ENCODE data around the gene FANCE. TPM values are rescaled to one million over a fixed set of nuclear protein-coding genes. Genes with fewer than 3 reads are reported as not detected.
"Not testable (repeated sequence)": the region's sequence is repeated elsewhere in the genome, so short reads cannot be mapped to it uniquely, and the experiment has no call there.

Gene FANCE
- total RNA-seq, 1 experiment from 2014 or later: 16.1 TPM

DNA sequence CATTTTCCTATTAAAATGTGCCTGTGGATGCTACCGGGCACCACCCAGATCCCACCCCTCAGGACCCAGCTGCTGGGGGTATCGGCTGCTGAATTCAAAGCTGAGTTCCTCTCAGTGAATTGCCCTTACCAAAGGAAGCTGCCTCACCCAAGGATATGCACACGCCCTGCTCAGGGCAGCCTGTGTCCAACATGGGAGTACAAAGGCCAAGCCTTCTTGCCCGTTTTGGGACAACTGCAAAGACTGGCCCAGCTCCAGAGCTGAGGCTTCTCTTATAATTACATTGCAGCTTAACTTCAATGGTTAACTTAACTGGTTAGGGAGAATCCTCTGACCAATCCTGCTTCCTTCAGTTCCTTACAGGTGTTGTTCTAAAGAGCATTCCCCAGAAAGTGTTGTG lies 19.8 kb upstream of the FANCE start:
- no TSS peak for BruUV-seq (replicated peaks)
- no peak for ATAC-seq
- TF ChIP-seq ELF1 (IDR thresholded peaks at IDR 0.05; ENCODE audit: borderline replicate concordance, low read depth): no peak
- no peak for TF ChIP-seq YY1 (IDR thresholded peaks at IDR 0.05; ENCODE audit: extremely low read depth, insufficient replicate concordance, low read depth, low read length)
- TF ChIP-seq EZH2 (IDR thresholded peaks at IDR 0.05): no peak
- TF ChIP-seq SIN3A (IDR thresholded peaks at IDR 0.05; ENCODE audit: low read depth): no peak
- no peak for TF ChIP-seq SRF (IDR thresholded peaks at IDR 0.05; ENCODE audit: low read depth)
- TF ChIP-seq SP1 (IDR thresholded peaks at IDR 0.05; ENCODE audit: low read depth): no peak
- TF ChIP-seq JUND (IDR thresholded peaks at IDR 0.05): no peak
- TF ChIP-seq POLR2AphosphoS5 (IDR thresholded peaks at IDR 0.05; ENCODE audit: low read depth, low read length): no peak
- no peak for TF ChIP-seq CEBPB (IDR thresholded peaks at IDR 0.05; ENCODE audit: low read depth)
- TF ChIP-seq, protein P1, sequence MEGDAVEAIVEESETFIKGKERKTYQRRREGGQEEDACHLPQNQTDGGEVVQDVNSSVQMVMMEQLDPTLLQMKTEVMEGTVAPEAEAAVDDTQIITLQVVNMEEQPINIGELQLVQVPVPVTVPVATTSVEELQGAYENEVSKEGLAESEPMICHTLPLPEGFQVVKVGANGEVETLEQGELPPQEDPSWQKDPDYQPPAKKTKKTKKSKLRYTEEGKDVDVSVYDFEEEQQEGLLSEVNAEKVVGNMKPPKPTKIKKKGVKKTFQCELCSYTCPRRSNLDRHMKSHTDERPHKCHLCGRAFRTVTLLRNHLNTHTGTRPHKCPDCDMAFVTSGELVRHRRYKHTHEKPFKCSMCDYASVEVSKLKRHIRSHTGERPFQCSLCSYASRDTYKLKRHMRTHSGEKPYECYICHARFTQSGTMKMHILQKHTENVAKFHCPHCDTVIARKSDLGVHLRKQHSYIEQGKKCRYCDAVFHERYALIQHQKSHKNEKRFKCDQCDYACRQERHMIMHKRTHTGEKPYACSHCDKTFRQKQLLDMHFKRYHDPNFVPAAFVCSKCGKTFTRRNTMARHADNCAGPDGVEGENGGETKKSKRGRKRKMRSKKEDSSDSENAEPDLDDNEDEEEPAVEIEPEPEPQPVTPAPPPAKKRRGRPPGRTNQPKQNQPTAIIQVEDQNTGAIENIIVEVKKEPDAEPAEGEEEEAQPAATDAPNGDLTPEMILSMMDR (IDR thresholded peaks at IDR 0.05 in 2 of 3, conservative IDR thresholded peaks at IDR 0.05 in 1 of 3; ENCODE audit: borderline replicate concordance in 1 of 3, insufficient read depth in 1 of 3, low read depth in 2 of 3, low read length in 2 of 3): no peak
- TF ChIP-seq ZFX (IDR thresholded peaks at IDR 0.05): no peak
- TF ChIP-seq, protein P2, sequence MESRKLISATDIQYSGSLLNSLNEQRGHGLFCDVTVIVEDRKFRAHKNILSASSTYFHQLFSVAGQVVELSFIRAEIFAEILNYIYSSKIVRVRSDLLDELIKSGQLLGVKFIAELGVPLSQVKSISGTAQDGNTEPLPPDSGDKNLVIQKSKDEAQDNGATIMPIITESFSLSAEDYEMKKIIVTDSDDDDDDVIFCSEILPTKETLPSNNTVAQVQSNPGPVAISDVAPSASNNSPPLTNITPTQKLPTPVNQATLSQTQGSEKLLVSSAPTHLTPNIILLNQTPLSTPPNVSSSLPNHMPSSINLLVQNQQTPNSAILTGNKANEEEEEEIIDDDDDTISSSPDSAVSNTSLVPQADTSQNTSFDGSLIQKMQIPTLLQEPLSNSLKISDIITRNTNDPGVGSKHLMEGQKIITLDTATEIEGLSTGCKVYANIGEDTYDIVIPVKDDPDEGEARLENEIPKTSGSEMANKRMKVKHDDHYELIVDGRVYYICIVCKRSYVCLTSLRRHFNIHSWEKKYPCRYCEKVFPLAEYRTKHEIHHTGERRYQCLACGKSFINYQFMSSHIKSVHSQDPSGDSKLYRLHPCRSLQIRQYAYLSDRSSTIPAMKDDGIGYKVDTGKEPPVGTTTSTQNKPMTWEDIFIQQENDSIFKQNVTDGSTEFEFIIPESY (IDR thresholded peaks at IDR 0.05; ENCODE audit: extremely low read depth, insufficient replicate concordance, low read length): no peak
- no peak for TF ChIP-seq EGR1 (IDR thresholded peaks at IDR 0.05; ENCODE audit: low read depth)
- no peak for TF ChIP-seq ZNF274 (IDR thresholded peaks at IDR 0.05; ENCODE audit: low read depth, low read length)
- TF ChIP-seq CBX3 (IDR thresholded peaks at IDR 0.05; ENCODE audit: low read depth): no peak
- Histone ChIP-seq H4K20me1 (ENCODE audit: insufficient read depth) (no peaks in the 10 kb centered on the region), H3K79me2 (ENCODE audit: insufficient read depth, low read length) (no peaks in the 10 kb centered on the region), H3K27me3 (ENCODE audit: insufficient read depth, low read length) (no peaks in the 10 kb centered on the region), H3K4me1 (ENCODE audit: control insufficient read depth in 1 of 2, insufficient read depth in 2 of 2, low read length in 2 of 2) (no peaks in the 10 kb centered on the region), H2AFZ (ENCODE audit: low read depth, low read length, poor library complexity, severe bottlenecking) (no peak overlapping the region), H3K27ac (ENCODE audit: low read depth, low read length) (no peak overlapping the region), H3K4me2 (ENCODE audit: low read length) (no peak overlapping the region), H3K9me2 (ENCODE audit: insufficient read depth) (no peaks in the 10 kb centered on the region), H3K36me3 (ENCODE audit: control insufficient read depth in 1 of 2, insufficient read depth in 2 of 2, low read length in 2 of 2) (peaks cover 0 to 9% of the 10 kb centered on the region in 2 experiments; a peak in 1 of 4 replicates), H3K4me3 (replicated peaks in 1 of 2; ENCODE audit: low read depth in 1 of 2, low read length in 2 of 2) (no peak overlapping the region), H3K9ac (ENCODE audit: low read length) (no peak overlapping the region), H3K9me3 (ENCODE audit: control insufficient read depth in 1 of 2, insufficient read depth in 1 of 2, low read depth in 1 of 2, low read length in 2 of 2) (peaks cover 0 to 15% of the 10 kb centered on the region in 2 experiments; a peak in 2 of 4 replicates)
- ChIA-PET RAD21 (ENCODE audit: low non-redundant PET in 1 of 2, low total read pairs in 2 of 2, uncharacterized antibody in 2 of 2, unreplicated experiment in 2 of 2) (no interaction called here), POLR2A (no interaction called here), CTCF (no interaction called here)
- intact Hi-C loops (cut with micrococcal nuclease): no loop called here
- DNase-seq (ENCODE audit: low read depth, low spot score): no peak

DNA sequence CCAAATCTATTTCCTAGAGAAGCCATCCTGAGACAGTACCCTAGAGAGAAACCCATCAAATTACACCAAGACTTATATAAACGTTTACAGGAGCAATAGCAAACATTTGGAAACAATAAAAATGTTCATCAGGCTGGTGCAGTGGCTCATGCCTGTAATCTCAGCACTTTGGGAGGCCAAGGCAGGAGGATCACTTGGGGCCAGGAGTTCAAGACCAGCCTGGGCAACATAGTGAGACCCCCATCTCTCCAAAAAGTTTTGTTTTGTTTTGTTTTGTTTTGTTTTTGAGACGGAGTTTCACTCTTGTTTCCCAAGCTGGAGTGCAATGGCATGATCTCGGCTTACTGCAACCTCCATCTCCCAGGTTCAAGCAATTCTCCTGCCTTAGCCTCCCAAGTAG lies 19.4 kb upstream of the FANCE start:
- H3K9me2 ChIP-seq (ENCODE audit: insufficient read depth); H4K20me1 ChIP-seq (ENCODE audit: insufficient read depth); intact Hi-C loops (cut with micrococcal nuclease); RAD21 ChIA-PET (ENCODE audit: low non-redundant PET in 1 of 2, low total read pairs in 2 of 2, uncharacterized antibody in 2 of 2, unreplicated experiment in 2 of 2); H3K27ac ChIP-seq (ENCODE audit: low read depth, low read length); H3K4me3 ChIP-seq (replicated peaks in 1 of 2; ENCODE audit: low read depth in 1 of 2, low read length in 2 of 2); POLR2A ChIA-PET; H3K9ac ChIP-seq (ENCODE audit: low read length); H2AFZ ChIP-seq (ENCODE audit: low read depth, low read length, poor library complexity, severe bottlenecking); H3K4me2 ChIP-seq (ENCODE audit: low read length); H3K36me3 ChIP-seq (ENCODE audit: control insufficient read depth in 1 of 2, insufficient read depth in 2 of 2, low read length in 2 of 2); ATAC-seq; H3K79me2 ChIP-seq (ENCODE audit: insufficient read depth, low read length); BruUV-seq (replicated peaks); H3K4me1 ChIP-seq (ENCODE audit: control insufficient read depth in 1 of 2, insufficient read depth in 2 of 2, low read length in 2 of 2); DNase-seq (ENCODE audit: low read depth, low spot score); H3K27me3 ChIP-seq (ENCODE audit: insufficient read depth, low read length); CTCF ChIA-PET: not testable (repeated sequence)
- peaks cover 0 to 15% of the 10 kb centered on the region in 2 experiments; a peak in 2 of 4 replicates for H3K9me3 ChIP-seq (ENCODE audit: control insufficient read depth in 1 of 2, insufficient read depth in 1 of 2, low read depth in 1 of 2, low read length in 2 of 2)

All from HCT116 (cell line).